Transverse colon (tissue), 4 donors: ENCODE measurements around the gene TTLL6. TPM values are rescaled to one million over a fixed set of nuclear protein-coding genes. Genes with fewer than 3 reads are reported as not detected.

Experiments
- DNase-seq: peaks from one replicate; pipeline ENCODE4 v3.0.0-alpha.2; 2019
- H3K27ac ChIP-seq, 4 donors: fragments of 200-600 bp; sonication (generic); 2 replicates each; pipeline ENCODE4 v1.5.1; 2016 to 2018; ENCODE audit warnings: inconsistent platforms in 4 of 4
- H3K27me3 ChIP-seq: fragments of 200-600 bp; sonication (generic); 2 replicates; pipeline ENCODE4 v1.5.1; 2017; ENCODE audit warnings: inconsistent platforms
- H3K36me3 ChIP-seq, 4 donors: fragments of 200-600 bp; sonication (generic); 2 replicates each; pipeline ENCODE4 v1.5.1; 2017 to 2019; ENCODE audit warnings: inconsistent platforms in 4 of 4
- H3K4me1 ChIP-seq, 4 donors: fragments of 200-600 bp; sonication (generic); 2 replicates each; pipeline ENCODE4 v1.5.1; 2017 to 2020; ENCODE audit warnings: inconsistent platforms in 4 of 4
- H3K4me3 ChIP-seq, 4 donors: fragments of 200-600 bp; sonication (generic); 1 replicate in 1 of 4; 2 replicates in 3 of 4; pipeline versions ENCODE4 v1.5.1 to v1.6.1; 2017 to 2019; ENCODE audit warnings: inconsistent platforms in 4 of 4
- H3K9me3 ChIP-seq, 2 donors: fragments of 200-600 bp; sonication (generic); 2 replicates each; pipeline ENCODE4 v1.5.1; 2017 to 2019; ENCODE audit warnings: inconsistent platforms in 2 of 2
- CTCF ChIP-seq, 5 experiments: fragments of 200-600 bp in 3 of 5; fragments of 450-650 bp in 2 of 5; sonication (generic) in 3 of 5; IDR thresholded peaks; 1 replicate in 2 of 5; 2 replicates in 3 of 5; pipeline ENCODE4 v1.5.1; 2016 to 2017; ENCODE audit warnings: antibody characterized with exemption in 5 of 5, inconsistent platforms in 3 of 5, mild to moderate bottlenecking in 2 of 5, moderate library complexity in 1 of 5
- EP300 ChIP-seq: sonication (generic); formaldehyde crosslinking; IDR thresholded peaks from one replicate; pipeline ENCODE4 v1.6.1; 2017; ENCODE audit warnings: antibody characterized with exemption, low read depth
- POLR2A ChIP-seq: fragments of 450-650 bp; IDR thresholded peaks from one replicate; pipeline ENCODE4 v1.6.1; 2016; ENCODE audit warnings: antibody characterized with exemption, mild to moderate bottlenecking, moderate library complexity
- POLR2AphosphoS5 ChIP-seq, 3 donors: sonication (generic); formaldehyde crosslinking; IDR thresholded peaks; one replicate each; pipeline ENCODE4 v1.6.1; 2016; ENCODE audit warnings: antibody characterized with exemption in 3 of 3
- WGBS, 2 donors: methylation state at CpG; one replicate each; pipeline ENCODE4 v1.1.5; 2018; ENCODE audit warnings: low coverage in 1 of 2; 5-methylcytosine and 5-hydroxymethylcytosine counted together
- in situ Hi-C, 4 donors: fragments of 200-750 bp; cut with MboI; loops; one replicate each; pipeline versions ENCODE4 v1.15.0 to v1.15.1; 2017; ENCODE audit warnings: low sequenced_read_pairs in 3 of 4, low pct_ligation_motif_present in 1 of 4, low pct_unique_long_range_greater_than_20kb in 1 of 4
- intact Hi-C: fragments of 100-400 bp; cut with DNase I; formaldehyde crosslinking; loops from one replicate; pipeline ENCODE4 v1.15.1; 2023; ENCODE audit warnings: low total_unique reads
- total RNA-seq, 4 donors: library from RNA; depleted of rRNA; stranded (reverse); fragments of >200 nt; gene quantifications; one replicate each; pipeline ENCODE4 v1.1.0, GENCODE V29; 2016

Gene TTLL6
- total RNA-seq, 4 donors from 2014 or later, result 4.9 to 24.9 (median 7.3) TPM

DNA sequence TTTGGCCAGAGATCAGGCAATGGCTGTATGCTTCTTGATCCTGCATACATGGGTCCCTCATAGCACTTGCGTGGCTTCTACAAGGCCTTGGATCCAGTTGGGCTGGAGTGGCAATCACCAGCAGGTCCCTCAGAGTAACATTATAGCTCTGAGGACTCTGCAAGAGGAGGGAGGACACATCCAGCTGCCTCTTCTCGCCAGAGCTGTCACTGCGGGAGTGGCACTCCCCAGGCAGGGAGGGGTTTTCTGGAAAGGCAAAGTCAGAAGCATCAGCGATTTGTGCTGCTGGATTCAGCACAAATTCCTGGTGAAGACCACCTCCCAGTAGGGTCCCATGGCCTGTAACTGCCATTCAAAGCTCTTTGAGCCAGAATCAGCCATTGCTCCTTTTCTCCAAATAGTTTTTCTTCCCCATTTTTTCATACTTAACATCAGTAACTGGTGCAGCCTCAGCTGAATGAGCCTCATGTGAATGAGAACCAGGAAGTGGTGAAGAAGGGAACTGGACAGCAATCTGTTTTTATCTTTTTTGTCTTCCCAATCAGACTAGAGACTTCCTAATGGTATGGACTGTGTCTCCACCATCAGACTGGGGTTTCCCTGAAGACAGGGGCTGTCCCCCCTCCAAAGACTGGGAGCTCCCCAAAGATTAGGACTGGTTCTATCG, 47.9 kb downstream of the TTLL6 start:
- TF ChIP-seq POLR2A, result no peak
- no peak for TF ChIP-seq EP300
- Histone ChIP-seq H3K27ac (no peak overlapping the region), H3K4me1 (no peaks in the 10 kb centered on the region), H3K4me3 (no peak overlapping the region), H3K36me3 (no peaks in the 10 kb centered on the region), H3K27me3 (peaks cover 30% of the 10 kb centered on the region), H3K9me3 (no peaks in the 10 kb centered on the region)
- intact Hi-C loops (no loop called here), in situ Hi-C loops (no loop called here)
- WGBS, 2 donors, result 87% methylated on average over 5 of the region's 5 CpGs; no CpG with 5 or more reads in 1 of the 2 donors
- DNase-seq, result no peak

DNA sequence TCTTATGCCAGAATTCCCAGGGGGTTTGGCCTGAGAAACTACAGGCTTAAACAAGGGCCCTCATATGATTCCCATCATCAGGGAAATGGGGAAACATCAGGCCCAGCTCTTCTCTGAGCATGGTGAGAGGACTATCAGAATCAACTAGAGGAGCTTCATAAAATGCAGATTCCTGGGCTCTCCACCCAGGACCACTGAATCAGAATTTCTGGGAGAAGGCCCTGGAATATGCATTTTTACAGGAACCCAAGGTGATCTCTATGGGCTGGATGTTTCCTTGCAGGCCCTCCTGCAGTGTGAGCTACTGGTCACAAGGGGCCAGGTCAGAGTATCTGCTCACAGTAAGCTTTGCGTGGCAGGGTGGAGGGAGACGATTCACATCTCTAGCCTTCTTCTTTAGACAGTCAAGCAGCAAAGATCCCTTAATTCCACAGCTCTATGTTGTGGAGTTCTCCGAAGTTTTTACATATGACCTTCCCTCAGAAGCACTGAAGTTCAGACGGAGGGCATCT, 49.7 kb downstream of the TTLL6 start:
- no peak for DNase-seq
- WGBS, 2 donors, result 73% methylated on average over 4 of the region's 4 CpGs; no CpG with 5 or more reads in 1 of the 2 donors
- peaks cover 41% of the 10 kb centered on the region for H3K27me3 ChIP-seq
- H3K36me3 ChIP-seq, result no peaks in the 10 kb centered on the region
- no peak overlapping the region for H3K4me3 ChIP-seq
- TF ChIP-seq EP300, result no peak
- H3K9me3 ChIP-seq, result no peaks in the 10 kb centered on the region
- intact Hi-C loops, result no loop called here
- no peak overlapping the region for H3K27ac ChIP-seq
- no peaks in the 10 kb centered on the region for H3K4me1 ChIP-seq
- in situ Hi-C loops, result no loop called here

DNA sequence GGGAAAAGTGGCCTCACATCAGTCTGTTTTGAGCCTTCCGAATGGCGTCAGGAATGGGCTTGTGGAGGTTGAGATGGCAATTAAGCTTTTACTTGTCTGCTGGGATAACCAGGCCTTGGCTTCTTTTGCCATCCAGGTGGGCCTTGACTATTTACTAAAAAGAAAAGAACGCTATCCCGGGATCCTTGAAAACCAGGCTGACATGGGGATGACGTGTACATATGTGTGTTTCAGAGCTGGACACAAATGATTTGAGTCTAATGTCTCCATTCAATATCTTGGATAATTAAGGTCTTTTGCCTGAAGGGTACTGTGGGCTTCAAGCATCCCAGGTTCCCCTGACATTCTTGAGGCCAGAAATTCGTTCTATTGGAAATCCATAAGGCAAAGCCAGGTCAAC, 55.9 kb downstream of the TTLL6 start:
- Histone ChIP-seq H3K4me1 (peaks cover 0 to 41% (median 22%) of the 10 kb centered on the region in 4 donors), H3K36me3 (no peaks in the 10 kb centered on the region), H3K4me3 (no peak overlapping the region), H3K27ac (peak overlapping the region in 3 of 4 donors; percentile 31 to 72 (median 65)), H3K9me3 (no peaks in the 10 kb centered on the region), H3K27me3 (peaks cover 76% of the 10 kb centered on the region)
- intact Hi-C loops (no loop called here), in situ Hi-C loops (no loop called here)
- DNase-seq, result no peak
- no peak for TF ChIP-seq CTCF (IDR thresholded peaks at IDR 0.05)
- no peak for TF ChIP-seq POLR2AphosphoS5 (IDR thresholded peaks at IDR 0.05)
- TF ChIP-seq EP300, result no peak
- no peak for TF ChIP-seq POLR2A
- WGBS, 2 donors, result 74 to 81% methylated on average over 5 to 6 of the region's 6 CpGs

GRCh38 chr17:48760411-48760810, 56.6 kb downstream of the TTLL6 start:
- in situ Hi-C loops, result no loop called here
- intact Hi-C loops, result no loop called here
- TF ChIP-seq POLR2AphosphoS5 (IDR thresholded peaks at IDR 0.05), result no peak
- TF ChIP-seq EP300, result no peak
- TF ChIP-seq CTCF (IDR thresholded peaks at IDR 0.05), result no peak
- TF ChIP-seq POLR2A, result no peak
- Histone ChIP-seq H3K4me3 (no peak overlapping the region), H3K4me1 (peaks cover 0 to 44% (median 22%) of the 10 kb centered on the region in 4 donors), H3K27ac (peak overlapping the region; percentile 31 to 72 (median 57)), H3K27me3 (peaks cover 82% of the 10 kb centered on the region), H3K9me3 (no peaks in the 10 kb centered on the region), H3K36me3 (no peaks in the 10 kb centered on the region)
- peak; percentile 70 for DNase-seq
- WGBS, 2 donors, result 6 to 30% methylated on average over 2 to 4 of the region's 4 CpGs

GRCh38 chr17:48759288-48759687, 57.7 kb downstream of the TTLL6 start:
- intact Hi-C loops (no loop called here), in situ Hi-C loops (no loop called here)
- Histone ChIP-seq H3K27me3 (peaks cover 83% of the 10 kb centered on the region), H3K4me3 (no peak overlapping the region), H3K27ac (peak overlapping the region in 1 of 4 donors; percentile 72), H3K36me3 (no peaks in the 10 kb centered on the region), H3K9me3 (no peaks in the 10 kb centered on the region), H3K4me1 (peaks cover 0 to 55% (median 30%) of the 10 kb centered on the region in 4 donors)
- TF ChIP-seq POLR2A (no peak), CTCF (IDR thresholded peaks at IDR 0.05) (no peak), POLR2AphosphoS5 (IDR thresholded peaks at IDR 0.05) (no peak), EP300 (no peak)
- no peak for DNase-seq
